LNCaP clone FGC (cell line): ENCODE data around the gene ALKBH8.
"Not testable (repeated sequence)": the region's sequence is repeated elsewhere in the genome, so short reads cannot be mapped to it uniquely, and the experiment has no call there.

ENCODE experiments used
- DNase-seq: peaks from one replicate; pipeline ENCODE4 v3.0.0-alpha.2; 2011; ENCODE audit warnings: low read depth
- H3K4me3 ChIP-seq: 2 replicates; pipeline ENCODE4 v1.5.1; 2011; ENCODE audit warnings: mild to moderate bottlenecking, low read depth, low read length, control low read depth
- TF ChIP-seq, protein P1 (sequence below): IDR thresholded peaks from 2 replicates; pipeline ENCODE4 v1.5.1; 2012; ENCODE audit warnings: mild to moderate bottlenecking; ENCODE audit not compliant: control insufficient read depth, insufficient read depth; ENCODE audit errors: extremely low read depth

ALKBH8 gene

DNA sequence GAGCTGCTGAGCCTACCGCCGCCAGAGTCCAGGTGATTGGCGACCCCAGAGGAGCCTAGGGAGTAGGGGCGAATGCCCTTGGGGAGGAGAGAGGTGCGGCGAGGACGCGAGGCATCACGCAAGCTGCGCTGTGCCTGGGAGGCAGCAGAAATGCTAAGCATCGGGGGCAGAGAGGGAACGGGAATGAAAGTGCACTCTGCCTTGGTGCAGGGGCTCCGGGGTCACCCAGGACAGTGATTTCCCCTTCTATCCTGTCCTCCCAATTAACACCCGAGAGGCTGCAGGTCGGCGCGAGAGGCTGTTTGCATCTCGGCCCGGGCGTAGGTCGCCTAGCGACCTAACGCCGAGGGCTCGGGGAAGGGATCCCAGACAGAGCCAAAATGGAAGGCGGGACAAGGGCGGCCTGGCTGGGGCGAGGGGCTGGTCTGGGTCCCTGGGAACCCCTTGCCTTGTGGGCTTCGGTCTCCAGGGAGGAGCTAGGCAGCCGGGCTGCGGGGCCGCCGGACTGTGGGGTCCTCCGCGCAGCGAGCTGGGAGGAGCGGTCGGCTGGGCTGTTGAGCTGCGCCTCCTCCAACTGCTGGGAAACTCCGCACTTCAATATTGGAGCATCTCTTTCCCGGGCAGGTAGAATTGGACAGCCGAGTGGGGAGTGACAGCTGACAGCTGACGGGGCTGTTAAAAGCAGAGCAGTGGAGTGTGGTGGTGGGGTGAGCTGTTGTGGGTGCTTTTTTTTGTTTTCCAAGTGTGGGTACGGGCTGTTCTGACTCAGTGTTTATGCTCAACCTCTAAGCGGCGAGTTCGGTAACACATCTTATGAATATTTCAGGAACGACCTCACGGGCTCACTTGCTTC, 26.1 kb upstream of the ALKBH8 start:
- H3K4me3 ChIP-seq: peak overlapping the region; percentile 52
- TF ChIP-seq, protein P1, sequence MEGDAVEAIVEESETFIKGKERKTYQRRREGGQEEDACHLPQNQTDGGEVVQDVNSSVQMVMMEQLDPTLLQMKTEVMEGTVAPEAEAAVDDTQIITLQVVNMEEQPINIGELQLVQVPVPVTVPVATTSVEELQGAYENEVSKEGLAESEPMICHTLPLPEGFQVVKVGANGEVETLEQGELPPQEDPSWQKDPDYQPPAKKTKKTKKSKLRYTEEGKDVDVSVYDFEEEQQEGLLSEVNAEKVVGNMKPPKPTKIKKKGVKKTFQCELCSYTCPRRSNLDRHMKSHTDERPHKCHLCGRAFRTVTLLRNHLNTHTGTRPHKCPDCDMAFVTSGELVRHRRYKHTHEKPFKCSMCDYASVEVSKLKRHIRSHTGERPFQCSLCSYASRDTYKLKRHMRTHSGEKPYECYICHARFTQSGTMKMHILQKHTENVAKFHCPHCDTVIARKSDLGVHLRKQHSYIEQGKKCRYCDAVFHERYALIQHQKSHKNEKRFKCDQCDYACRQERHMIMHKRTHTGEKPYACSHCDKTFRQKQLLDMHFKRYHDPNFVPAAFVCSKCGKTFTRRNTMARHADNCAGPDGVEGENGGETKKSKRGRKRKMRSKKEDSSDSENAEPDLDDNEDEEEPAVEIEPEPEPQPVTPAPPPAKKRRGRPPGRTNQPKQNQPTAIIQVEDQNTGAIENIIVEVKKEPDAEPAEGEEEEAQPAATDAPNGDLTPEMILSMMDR: no peak
- DNase-seq: no peak

DNA sequence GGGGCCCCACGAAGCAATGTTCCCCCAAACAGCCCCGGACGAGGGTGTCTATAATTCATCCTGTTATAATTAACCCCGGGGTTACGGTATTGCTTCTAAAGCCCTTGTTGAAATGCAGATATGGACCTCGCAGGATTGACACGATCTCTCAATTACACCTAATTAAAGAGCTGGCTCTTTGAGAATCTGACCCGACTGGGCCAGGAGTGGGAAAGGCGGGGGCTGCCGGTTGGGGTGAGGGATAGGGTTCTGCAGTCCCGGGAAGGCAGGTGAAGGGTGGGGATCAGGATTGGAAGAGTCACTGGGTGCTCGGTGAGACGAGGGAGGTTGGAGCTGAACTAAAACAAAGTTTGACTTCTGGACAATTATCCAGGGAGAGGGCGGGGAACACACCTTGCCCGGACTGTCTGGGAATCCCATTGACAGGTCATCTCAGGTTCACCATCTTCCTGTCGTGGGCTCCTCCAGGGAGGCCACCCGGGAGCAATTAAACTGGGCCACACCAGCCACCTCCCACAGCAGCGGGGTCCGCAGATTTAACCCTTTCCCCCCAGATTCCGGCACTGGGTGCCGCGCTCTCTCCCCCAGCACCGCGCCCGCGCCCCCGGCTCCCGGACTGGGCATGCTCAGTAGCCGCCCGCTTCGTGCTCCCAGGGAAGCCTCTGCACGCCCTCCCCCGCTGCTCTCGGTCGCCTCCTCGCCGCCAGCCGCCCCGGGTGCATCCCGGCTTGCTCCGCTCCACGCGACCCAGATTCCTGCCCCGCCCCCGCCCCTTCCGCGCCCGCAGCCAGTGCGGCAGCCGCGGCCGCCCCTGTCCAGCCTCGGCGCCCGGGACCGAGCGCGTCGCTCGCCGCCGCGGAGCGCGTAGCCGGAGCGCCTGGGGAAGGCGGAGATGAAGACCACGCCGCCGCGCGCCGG, 25.2 kb upstream of the ALKBH8 start, which contains the start of gene ELMOD1:
Gene ELMOD1 (plus strand): TSS at position 688 of the 918 bp plus-strand sequence. CDS start 27,043 bp downstream, outside the sequence.
- TF ChIP-seq, protein P1: no peak
- H3K4me3 ChIP-seq: peak within 1 kb of the TSS; percentile 52
- no peak for DNase-seq

DNA sequence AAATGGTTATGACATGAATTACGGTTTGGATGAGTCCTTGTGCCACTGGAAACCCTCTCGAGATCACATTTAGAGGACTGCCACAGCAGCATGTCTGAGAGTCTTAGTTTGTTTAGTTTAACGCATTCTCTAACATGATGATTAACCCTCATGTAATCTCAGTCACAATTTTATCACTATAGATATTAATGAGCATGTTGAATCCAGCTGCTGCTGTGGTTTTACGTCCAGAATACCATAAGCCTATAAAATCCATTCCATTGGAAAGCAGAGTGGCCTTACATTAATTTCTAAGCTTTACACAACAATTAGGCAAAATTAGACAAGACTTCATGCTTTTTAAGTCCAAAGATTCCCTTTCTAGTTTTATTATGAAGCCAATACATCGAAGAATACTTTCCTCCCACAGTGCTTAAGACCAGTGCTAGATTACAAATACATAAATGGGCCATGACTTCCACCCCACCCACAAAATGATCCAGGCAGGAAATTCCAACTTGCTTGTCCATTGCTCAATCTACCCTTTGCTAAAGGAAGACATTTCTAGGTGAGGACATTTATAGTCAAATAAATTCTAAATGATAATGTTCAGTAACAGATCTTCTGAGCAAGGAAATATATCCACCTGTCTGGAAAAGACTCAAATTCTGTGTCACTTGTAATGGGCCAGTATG, 21.9 kb upstream of the ALKBH8 start:
- TF ChIP-seq, protein P1: no peak
- no peak for DNase-seq
- no peak overlapping the region for H3K4me3 ChIP-seq

DNA sequence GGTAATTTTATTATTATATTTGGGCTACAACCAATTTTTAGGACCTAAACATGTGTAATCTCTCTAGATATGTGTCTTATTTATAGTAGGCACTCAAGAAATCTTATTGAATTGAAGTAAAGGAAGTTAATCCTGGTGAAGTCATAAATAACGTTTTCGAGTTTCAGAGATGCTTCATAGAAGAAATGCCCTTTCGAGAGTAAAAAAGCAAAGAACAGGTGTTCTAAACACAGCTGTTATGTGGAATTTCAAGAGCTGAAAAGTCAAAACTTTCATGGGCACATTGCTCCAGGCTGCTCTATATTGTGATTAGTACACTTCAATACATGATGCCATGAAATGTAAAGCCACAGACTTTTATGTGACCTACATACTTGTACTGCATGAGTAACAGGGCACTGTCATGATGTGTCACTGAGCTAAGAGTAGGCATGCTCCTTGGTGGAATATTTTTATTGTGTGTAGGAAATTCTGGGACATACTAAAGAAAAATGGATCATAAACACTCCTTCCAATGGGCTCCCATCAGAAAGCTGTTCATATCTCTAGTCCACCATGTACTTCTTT, 18.2 kb upstream of the ALKBH8 start:
- TF ChIP-seq, protein P1: no peak
- DNase-seq: no peak
- no peak overlapping the region for H3K4me3 ChIP-seq

DNA sequence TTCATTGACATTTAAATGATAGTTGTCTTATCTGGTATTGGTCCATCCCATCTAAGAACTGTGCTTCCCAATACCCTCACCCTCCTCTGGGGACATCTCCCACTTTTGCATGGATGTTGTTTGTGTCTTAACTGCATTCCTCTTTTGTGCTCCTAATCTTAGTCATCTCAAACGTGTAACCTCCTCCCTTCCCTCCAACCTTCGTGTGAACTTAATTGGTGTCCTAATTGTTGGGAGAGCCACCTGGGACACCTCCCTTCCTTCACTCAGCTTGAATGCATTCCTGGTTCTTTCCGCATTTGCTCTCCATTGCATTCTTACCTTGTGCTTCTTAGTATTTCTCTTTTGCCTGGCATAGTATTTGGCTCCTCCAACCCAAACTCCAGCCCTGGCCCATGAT, 15.6 kb upstream of the ALKBH8 start:
- H3K4me3 ChIP-seq: no peak overlapping the region
- no peak for DNase-seq
- TF ChIP-seq, protein P1: no peak

DNA sequence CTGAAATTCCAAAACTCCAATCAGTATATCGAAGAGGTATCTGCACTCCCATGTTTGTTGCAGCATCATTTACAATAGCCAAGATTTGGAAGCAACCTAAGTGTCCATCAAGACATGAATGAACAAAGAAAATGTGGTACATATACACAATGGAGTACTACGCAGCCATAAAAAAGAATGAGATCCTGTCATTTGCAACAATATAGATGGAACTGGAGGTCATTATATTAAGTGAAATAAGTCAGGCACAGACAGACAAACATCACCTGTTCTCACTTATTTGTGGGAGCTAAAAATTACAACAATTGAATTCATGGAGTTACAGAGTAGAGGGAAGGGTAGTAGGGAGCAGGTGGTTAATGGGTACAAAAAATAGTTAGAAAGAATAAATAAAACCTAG, 13.6 kb upstream of the ALKBH8 start:
- DNase-seq: not testable (repeated sequence)

More for the DNA sequence above, 13.6 kb upstream of the ALKBH8 start:
- H3K4me3 ChIP-seq: not testable (repeated sequence)
